Measurements from ENCODE around the gene HAL.

DNA sequence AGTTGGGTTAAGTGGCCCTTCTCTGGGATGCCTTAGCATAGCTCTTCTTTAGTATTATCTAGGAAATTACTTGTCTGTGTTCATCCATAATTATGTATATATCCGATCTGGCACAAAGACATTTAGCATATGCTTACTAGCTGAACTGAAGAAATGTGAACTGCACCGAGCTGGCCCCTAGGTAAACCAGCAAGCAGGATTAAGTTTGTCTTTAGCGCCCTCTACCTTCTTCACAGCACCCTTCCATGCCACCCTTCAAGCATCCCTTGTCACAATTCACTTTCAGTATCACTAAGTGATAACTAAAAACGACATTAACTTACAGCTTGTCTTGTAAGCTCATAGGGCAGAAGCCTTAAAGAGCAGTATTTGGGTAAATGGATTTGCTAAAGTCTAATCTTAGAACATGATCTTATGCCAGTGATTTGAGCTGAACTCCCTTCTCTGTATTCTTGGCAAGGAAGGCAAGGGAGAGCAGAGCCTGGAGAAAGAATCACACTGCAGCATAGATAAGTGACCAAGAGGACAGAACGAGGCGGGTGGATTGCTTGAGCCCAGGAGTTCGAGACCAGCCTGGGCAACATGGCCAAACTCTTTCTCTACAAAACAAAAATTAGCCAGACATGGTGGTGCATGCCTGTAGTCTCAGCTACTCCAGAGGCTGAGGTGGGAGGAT lies 2.6 kb upstream of the HAL start:
- TF ChIP-seq POLR2AphosphoS5 (IDR thresholded peaks at IDR 0.05; ENCODE audit: insufficient read depth in 1 of 2, low read depth in 1 of 2) (no peak), POLR2A (IDR thresholded peaks at IDR 0.05) (no peak)
- TF ChIP-seq, protein P1, sequence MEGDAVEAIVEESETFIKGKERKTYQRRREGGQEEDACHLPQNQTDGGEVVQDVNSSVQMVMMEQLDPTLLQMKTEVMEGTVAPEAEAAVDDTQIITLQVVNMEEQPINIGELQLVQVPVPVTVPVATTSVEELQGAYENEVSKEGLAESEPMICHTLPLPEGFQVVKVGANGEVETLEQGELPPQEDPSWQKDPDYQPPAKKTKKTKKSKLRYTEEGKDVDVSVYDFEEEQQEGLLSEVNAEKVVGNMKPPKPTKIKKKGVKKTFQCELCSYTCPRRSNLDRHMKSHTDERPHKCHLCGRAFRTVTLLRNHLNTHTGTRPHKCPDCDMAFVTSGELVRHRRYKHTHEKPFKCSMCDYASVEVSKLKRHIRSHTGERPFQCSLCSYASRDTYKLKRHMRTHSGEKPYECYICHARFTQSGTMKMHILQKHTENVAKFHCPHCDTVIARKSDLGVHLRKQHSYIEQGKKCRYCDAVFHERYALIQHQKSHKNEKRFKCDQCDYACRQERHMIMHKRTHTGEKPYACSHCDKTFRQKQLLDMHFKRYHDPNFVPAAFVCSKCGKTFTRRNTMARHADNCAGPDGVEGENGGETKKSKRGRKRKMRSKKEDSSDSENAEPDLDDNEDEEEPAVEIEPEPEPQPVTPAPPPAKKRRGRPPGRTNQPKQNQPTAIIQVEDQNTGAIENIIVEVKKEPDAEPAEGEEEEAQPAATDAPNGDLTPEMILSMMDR (IDR thresholded peaks at IDR 0.05): peak in 1 of 3 experiments; percentile 38

All from vagina (tissue), 2 donors.